M059J (cell line): Measurements from ENCODE around the gene COX11. TPM values are rescaled to one million over a fixed set of nuclear protein-coding genes. Genes with fewer than 3 reads are reported as not detected.
A peak's percentile ranks its signal among the peaks of the same experiment; 100 is the strongest.

Source experiments
- DNase-seq: peaks from one replicate; pipeline ENCODE4 v3.0.0-alpha.2; 2012; ENCODE audit warnings: low read depth
- total RNA-seq: library from RNA; depleted of rRNA; stranded (reverse); fragments of >200 nt; shearing (Covaris generic); gene quantifications from 2 replicates; pipeline ENCODE4 v1.2.3, GENCODE V29; 2014; rRNA removed

COX11 gene, protein sequence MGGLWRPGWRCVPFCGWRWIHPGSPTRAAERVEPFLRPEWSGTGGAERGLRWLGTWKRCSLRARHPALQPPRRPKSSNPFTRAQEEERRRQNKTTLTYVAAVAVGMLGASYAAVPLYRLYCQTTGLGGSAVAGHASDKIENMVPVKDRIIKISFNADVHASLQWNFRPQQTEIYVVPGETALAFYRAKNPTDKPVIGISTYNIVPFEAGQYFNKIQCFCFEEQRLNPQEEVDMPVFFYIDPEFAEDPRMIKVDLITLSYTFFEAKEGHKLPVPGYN
- total RNA-seq = 64.5 and 66.8 TPM in 2 replicates

DNA sequence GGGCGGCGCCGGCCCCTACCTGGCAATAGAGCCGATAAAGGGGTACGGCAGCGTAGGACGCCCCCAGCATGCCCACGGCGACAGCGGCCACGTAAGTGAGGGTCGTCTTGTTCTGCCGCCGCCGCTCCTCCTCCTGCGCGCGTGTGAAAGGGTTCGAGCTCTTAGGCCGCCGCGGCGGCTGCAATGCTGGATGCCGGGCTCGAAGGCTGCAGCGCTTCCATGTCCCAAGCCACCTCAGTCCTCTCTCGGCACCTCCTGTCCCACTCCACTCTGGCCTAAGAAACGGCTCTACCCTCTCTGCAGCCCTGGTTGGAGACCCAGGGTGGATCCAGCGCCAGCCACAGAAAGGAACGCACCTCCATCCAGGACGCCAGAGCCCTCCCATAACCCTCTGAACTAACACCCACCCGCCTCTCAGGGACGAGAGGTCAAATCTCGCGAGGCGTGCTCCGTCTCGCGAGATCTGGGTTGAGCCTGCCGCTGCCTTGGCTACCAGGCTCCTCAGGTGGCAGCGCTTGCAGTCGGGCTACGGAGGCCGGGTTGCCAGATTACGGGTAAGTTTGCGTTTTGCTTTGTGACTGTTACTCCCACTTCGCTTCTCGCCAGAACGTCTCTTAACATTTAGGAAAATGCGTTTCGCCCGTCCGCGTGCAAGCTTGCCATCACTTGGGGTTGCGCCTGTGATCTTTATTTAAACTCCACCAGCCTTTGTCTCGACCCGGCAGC, at the start of gene COX11, which contains the start of gene STXBP4:
Gene COX11, minus strand, starts transcription at position 393 of the 726 bp plus-strand sequence. Its CDS starts 8 bp downstream, at position 385.
Gene STXBP4, plus strand, starts transcription at position 504 of the 726 bp plus-strand sequence. CDS start 17,455 bp downstream, outside the sequence.
- DNase-seq = peak; percentile 95

DNA sequence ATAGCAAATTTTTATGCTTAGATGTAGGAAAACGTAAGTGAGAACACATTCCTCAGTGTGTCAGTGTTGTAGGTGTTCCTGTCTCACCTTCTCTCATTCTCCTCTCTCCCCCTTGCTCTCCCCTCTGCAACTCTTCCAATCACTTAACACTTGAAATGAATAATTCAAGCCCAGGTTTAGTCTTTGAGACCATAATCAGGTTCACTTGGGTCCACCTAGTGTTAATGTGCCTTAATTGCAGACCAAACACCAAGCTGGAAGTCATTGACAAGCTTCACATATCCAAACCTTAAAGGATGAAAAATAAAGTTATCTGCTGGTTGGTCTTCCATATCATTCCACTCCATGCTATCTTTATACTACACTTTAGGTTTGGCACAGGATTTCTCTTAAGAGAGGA, 37.1 kb upstream of the COX11 start:
- DNase-seq = peak; percentile 5

DNA sequence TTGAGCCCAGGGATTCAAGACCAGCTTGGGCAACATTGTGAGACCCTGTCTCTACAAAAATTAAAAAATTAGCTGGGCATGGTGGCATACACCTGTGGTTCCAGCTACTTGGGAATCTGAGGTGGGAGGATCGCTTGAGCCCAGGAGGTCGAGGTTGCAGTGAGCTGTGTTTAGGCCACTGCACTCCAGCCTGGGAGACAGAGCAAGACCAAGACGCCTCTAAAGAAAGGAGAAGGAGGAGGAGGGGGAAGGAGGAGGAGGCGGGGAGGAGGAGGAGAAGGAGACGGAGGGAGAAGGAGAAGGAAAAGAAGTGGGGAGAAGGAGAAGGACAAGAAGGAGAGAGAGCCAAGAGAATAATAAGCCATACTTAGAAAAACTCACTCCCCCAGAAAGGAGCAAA, 36.0 kb upstream of the COX11 start:
- DNase-seq = no peak

DNA sequence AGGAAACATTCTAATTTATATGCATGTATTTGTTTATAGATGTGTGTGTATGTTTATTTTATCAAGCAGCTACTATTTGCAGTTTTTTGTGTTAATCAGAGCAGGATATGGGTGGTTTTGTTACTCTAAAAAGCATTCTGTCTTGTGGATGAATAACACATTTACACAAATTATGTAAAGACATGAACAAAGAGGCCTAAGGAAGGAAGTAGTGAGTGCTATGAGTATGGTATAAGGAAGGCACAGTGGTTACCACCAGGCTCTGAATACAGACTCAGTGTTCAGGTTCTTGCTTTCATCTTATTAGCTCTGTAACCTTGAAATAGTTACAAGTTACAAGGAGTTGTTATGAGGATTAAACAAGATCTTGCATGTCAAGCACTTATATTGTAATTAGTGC, 34.0 kb upstream of the COX11 start:
- no peak for DNase-seq

DNA sequence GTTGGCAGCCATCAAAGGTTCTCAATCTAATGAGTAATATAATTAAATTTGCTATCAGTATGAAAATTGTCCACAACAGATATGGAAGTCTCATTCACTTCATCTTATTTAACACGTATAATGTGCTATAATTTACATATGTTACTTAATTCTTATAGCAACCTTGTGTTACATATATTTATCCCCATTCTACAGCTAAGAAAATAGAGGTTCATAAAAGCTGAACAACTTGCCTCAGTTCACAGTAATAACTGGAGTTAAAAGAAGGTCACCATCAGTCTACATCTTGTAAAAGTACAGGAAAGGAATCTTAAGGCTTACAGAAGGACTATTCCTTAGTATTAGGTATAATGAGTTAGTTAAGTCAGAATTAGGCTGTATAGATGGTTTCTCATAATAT, 28.0 kb upstream of the COX11 start:
- no peak for DNase-seq

DNA sequence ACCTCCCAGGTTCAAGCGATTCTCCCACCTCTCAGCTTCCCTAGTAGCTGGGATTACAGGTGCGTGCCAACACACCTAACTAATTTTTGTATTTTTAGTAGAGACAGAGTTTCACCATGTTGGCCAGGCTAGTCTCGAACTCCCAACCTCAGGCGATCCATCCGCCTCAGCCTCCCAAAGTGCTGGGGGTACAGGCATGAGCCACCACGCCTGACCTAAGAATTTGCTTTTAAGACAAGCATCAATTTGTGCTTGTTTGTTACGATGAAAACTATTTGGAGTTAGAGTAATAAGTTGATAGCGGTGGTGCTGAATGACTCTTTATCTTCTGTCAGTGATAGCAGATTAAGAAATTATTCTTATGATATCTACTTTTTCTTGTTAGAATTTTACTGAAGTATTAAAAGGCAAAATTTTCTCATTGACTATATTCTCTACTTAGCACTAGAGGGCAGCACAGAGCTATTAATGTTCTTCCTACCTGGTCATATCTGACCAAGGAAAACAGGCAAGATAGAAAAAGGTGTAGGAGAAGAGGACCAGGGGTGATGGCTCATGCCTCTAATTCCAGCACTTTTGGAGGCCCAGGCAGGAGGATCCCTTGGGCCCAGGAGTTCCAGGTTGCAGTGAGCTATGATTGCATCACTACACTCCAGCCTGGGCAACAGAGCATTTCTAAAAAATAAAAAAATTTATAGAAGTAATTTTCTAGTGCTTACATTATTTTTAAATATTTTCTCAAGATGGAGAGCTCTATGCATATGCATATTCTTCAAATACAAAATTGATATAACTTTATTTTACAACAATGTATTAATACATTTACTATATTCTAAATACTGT, 24.6 kb upstream of the COX11 start:
- DNase-seq = peak; percentile 58

DNA sequence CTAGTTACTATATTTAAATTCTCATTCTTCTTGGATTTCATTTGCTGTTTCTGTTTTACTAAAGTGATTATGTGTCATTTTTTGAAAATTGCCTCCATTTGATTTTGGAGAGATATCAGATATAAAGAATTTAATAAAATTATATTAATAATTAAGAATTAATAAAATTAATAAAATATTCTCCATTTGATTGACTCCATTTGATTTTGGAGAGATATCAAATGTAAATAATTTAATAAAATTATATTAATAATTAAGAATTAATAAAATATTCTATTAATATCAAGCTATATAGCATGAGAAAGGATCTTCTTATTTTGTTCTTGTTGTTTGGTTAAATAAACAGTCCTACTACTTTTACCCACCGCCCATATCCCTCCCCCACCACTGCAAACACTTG, 23.1 kb upstream of the COX11 start:
- DNase-seq = no peak

DNA sequence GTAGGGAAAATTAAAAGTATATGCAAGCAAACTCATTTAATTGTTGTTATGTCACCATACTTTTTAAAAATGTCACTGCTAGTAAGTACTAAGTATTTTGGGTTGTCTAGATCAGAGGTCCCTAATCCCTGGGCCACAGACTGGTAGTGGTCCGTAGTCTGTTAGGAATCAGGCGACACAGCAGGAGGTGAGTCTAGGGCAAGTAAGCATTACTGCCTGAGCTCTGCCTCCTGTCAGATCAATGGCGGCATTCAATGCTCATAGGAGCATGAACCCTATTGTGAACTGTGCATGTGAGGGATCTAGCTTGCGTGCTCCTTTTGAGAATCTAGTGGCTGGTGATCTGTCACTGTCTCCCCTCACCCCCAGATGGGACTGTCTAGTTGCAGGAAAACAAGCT, 21.7 kb upstream of the COX11 start:
- no peak for DNase-seq

DNA sequence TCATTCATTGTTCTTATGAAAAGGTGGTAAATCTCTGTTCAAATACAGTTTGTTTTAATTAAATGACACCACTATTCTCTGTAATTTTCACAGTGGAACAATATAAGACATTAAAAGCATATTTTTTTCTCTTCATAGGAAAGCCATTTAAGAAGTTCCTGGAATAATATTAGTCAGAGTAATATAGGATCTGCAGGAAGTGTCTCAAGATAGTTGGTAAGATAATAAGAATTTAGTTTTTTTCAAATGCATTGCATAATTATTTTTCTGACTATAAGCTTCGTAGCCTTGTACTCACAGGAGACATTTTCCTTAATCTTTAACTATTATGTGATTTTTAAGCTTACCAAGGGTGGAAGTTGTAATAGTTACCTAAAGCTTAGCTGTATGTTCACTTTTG, 17.0 kb upstream of the COX11 start:
- no peak for DNase-seq

DNA sequence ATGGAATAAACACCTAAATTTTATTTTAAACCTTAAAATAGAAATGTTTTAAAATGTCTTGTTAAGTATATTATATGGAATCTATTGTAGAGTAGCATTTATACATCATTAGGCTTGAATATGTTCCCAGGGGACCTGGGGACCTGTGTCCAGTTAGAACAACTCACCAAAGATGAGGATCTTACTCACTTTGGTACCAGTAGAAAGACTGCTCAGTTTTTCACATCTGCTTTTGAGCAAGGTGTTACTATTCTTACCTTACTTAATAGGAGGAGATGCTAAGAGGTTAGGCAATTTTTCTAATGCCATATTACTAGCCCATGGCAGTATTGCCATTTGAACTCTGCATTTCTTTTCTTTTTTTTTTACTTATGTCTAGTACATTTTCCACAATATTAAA, 14.8 kb upstream of the COX11 start:
- no peak for DNase-seq

DNA sequence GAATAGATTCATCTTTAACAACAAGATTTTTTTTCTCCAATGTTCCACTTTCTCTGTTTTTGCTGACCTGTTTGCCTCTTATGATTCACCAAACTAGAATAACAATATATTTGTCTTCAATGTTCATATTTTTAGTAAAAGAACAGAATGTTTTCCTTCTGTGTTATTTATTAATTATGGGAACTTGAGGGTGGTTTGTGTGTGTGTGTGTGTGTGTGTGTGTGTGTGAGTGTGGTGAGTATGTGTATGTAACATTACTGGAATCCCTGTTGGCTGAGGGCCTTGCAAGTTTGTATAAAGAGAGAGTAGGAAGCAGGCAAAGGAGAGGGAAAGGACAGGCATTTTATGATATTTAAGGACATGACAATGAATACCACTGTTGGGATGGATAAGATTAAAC, 13.9 kb upstream of the COX11 start:
- DNase-seq = no peak

DNA sequence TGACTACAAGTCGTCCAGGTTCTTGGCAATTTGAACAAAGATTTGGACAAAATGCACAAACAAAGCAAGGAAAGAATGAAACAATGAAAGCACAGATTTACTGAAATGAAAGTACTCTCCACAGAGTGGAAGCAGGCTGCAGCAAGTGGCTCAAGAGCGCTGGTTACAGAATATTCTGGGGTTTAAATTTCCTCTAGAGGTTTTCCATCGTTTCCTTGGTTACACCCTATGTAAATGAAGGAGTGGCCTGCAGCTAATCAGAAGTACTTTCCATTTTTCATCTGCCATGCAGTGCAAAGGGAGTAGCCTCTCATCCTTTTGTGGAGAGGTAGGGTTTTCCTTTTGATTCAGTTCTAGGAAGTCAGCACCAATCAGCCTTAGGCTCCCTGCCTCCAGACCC, 11.9 kb upstream of the COX11 start:
- no peak for DNase-seq

DNA sequence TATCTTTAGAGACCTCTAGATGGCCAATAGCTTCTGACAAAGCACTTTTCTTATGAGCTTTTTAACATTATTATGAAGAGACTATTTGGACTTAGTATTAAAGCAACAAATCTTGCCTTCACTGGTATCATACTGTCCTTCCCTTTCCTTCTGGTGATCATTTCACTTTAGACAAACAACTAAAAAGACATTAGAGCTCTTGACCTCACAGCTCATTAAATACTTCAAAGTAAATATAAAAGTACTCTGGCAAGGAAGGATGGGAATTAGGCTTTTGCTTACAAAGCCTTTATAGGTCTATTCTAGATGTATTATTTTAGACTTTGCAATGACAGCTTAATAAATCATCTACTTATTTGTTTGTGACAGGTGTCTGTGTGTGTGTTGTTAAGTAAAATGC, 11.2 kb upstream of the COX11 start:
- no peak for DNase-seq

DNA sequence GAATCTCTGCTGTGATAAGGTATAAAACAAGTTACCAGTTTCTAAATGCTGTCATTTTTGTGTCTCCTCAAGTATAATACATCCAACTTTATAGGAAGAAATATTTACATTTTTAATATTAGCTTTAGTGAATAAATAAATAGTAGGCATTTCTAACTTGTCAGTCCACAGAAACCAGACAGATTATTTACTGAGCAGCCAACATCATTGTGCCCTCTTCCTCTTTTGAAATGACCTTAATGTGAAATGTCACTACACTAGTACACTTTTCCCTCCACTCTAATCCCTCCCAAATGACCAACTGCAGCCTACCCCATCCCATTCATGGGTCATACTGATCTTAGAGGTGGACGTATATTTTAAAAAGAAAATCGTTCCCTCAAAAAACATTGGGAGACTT, 9.3 kb upstream of the COX11 start:
- DNase-seq = no peak

DNA sequence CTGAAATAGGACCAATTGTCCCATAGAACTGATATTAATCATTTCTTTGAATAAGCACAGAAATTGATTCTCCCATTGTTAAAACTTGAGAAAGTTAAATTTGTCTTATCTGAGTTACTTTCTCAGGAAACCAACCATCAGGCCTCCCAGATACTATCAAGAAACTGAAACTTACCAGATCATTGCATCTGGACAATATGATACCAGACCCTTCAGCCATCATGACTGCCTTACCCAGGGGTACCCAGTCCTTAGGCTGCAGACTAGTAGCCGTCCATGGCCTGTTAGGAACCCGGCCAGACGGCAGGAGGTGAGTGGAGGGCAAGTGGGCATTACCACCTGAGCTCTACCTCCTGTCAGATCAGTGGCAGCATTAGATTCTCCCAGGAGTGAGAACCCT, 7.9 kb upstream of the COX11 start:
- DNase-seq = no peak

DNA sequence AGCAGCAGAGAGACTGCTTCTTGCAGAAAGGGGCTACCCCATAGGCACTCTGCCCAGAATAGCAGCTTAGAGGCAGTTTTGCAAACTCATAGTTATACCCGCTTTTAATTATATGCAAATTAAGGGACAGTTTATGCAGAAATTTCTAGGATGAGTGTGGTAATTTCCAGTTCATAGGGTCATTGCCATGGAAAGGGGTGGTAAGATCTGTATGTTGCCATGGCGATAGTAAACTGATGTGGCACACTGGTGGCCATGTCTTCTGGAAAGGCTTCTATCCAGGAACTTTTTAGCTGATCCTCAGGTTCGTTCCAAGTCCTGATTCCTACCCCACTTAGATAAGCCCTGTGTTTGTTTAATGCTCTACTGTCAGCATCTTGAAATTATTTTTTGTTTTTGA, 6.3 kb upstream of the COX11 start:
- peak; percentile 21 for DNase-seq

DNA sequence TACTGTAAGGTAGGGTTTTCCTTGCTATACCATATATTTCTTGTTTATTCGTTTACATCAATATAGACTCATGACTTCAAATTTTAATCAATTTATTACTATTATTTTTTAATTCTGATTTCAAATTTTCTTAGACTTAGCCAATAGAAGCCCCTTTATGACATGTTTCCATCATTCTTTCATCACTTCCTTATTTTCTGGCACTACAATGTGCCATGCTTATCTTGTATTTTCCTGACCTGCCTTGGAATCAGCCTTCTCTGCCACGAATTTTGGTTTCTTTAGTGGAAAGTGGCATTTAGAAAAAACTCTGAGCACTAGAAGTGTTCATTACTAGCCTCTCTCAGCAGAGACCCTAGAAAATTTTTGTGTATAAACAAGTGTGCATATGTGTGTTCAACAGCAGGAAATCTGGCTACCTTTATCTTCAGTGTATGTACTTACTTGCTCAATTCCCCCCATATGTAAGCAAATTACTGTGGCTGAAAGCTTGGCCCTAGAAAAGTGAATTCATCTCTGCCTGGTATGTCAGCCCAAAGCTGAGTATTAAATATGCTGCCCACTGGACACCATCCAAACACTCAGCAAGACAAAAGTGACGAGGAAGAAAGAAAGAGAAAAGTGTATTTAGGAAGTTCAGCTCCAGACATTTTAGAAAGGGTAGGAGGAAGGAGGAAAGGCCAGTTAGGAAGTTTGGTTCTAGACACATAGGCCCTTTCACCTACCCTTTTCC, 4.1 kb upstream of the COX11 start:
- DNase-seq = no peak

DNA sequence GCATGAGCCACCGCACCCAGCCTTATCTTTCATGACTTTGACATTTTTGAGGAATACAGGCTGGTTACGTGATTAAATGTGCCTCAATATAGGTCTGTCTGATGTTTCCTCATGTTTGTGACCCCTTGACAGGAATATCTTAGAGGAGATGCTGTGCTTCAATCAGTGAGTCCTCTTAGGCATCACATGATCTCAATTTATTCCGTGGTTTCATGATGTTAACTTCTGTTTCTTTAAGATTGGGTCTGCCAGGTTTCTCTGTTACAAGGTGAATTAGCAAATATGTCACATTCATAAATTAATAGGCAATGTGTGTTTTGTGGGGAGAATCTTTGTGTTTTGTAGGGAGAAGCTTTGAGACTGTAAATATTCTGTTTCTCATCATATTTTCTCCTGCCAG, 3.4 kb upstream of the COX11 start:
- DNase-seq = no peak

DNA sequence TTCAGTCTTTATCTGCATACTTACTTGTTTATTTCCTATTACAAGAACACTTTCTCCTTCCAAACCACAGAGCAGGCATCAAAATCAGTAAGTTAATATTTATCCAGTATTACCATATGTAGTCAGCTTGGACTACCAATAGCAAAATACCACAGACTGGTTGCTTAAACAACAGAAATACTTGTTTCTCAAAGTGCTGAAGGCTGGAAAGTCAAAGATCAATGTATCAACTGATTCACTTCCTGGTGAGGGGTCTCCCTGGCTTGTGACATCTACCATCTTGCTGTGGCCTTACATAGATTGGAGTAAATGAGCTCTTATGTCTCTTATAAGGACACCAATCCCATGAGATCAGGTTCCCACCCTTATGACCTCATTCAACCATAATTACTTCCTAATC, 2.7 kb upstream of the COX11 start:
- no peak for DNase-seq

DNA sequence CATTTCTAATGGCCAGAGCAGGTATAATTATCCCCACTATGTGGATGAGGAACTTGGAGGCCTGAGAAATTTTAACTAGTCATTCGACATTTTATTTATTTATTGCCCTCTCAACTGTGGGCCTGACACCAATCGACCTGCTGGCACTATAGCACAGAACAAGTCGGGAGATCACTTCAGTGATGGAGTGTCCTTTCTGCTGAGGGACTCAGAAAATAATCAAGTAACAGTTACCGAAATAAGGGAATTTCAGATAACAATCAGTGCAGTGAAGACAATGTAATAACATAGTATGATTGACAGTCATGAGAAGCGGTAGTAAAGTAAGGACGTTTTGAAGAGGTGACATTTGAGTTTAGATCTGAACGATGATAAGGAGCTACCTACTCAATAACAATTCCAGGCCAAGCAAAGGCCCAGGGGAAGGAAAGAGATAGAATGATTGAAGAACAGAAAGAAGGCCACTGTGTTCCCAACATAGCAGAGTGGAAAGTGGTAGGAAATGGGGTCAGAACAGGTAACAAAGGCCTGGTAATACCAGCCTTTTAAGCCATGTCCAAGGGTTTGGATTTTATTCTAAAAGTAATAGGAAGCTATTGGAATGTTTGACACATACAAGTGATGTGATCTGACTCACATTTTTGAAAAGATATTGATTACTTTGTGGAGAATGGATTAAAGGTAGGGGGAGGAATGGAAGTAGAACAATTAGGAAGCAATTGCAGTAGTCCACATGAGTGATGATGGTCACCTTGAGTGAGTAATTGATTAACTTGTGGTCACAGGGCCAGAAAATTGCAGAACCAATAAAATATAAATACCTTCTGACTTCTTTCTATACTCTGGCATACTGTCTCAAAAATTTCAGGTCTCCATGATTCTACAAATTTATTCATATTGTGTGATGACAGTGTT, 1.5 kb upstream of the COX11 start:
- no peak for DNase-seq

DNA sequence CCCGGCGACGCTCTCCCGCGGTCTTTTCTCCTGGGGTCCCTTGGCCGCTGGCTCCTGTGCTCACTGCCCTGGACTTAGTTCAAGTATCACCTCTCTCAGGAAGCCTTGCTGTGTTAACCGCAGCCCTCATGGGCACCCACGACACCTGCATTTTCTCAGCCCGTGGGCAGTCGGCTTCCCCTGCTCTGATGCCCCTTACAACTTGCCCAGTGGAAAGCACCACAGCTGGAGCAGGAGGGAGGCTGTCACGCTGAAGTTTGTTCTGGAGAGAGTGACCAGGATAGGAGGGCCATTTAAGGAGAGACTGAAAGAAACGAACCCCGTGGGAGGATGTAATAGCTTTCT, 506 bp upstream of the COX11 start:
- DNase-seq = peak; percentile 40
